Kidney glomerular epithelial cell (primary cell): ENCODE data around the gene SLC27A5.
"Not testable (repeated sequence)": the region's sequence is repeated elsewhere in the genome, so short reads cannot be mapped to it uniquely, and the experiment has no call there.

Experiments
- DNase-seq: peaks from one replicate; lab custom pipeline; 2025; lab: John Stamatoyannopoulos, UW

Gene SLC27A5

DNA sequence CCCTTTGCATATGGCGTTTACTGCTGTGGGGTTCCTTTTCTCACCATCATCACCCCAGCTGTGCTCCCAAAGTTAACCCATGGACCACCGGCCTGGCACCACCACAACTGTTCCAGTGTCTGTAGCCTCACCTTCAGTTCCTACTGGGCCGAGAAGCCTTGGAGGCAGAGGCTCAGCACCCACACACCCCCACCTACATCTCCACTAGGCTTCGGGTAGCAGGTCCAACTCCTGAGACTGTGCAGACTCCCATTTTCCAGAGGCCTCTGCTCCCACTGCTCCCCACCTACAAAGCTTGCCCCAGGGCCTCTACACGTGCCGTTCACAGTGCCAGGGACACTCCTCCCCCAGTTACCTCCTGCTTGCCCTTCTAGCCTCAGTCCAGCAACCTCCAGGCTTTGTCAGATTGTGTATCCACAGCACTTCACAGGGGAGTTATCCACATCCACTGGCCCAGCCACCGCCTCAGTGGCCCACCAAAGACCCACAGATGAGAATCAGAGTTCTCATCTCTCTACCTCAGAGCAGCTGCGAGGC, 14.1 kb downstream of the SLC27A5 start:
- no peak for DNase-seq

DNA sequence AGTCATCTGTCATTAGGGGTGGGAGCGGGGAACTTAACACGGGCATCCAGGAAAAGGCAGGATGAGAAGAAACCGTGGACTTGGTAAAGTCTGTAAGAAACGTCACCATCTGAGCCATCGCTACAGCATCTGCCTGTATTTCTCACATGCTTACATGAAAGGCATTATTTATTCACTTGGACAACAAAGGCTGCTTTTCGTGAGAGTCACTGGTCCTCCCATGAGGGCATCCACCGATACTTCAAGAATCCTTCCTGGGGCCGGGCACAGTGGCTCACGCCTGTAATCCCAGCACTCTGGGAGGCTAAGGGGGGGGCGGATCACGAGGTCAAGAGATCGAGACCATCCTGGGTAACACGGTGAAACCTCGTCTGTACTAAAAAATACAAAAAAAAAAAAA, 19.5 kb downstream of the SLC27A5 start:
- DNase-seq = no peak

DNA sequence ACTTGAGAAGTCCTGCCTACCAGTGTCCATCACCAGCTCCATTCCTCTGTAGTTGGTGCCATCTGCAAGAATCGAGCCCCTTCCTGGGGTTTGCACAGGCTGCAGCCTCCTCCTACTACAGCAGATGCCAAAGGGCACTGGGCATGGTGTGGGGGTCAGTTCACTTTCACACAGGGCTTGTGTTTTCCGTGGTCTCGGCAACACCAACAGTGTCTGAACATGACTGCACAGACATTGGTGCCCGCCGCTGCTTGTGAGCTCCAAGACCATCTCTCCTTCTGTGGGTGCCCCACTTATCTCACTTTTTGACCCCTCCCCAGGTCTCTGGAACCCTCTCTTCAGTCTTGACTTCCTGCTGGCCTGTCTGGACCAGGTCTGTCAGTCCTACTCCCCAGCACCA, 20.4 kb downstream of the SLC27A5 start:
- no peak for DNase-seq

DNA sequence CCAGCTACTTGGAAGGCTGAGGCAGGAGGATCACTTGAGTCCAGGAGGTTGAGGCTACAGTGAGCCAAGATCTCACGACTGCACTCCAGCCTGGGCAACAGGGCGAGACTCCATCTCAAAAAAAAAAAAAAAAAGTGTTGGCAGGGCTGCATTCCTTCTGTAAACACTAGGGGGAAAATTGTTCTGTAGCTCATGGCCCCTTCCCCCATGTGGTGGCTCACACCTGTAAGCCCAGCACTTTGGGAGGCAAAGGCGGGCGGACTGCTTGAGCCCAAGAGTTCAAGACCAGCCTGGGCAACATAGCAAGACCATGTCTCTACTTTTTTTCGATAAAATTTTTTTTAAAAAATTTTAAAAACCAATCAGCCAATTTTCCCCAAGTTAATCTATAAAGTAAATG, 27.4 kb downstream of the SLC27A5 start:
- not testable (repeated sequence) for DNase-seq

DNA sequence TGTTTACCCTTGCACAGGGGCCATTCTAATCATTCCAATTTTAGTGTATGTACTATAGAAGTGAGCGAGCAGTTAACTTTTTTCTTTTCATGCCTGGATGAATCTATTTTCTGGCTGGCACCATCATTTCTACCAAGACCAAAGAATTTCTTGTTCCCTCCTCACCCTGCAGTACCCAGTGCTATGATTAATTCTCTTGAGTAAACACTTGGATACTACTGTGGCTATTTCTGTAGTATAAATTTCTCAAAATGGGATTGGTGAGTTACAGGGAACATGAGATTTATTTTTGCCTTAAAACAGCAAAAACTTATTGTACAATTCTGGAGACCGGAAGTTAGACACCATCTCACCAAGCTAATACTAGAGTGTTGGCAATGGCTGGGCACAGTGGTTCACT, 28.0 kb downstream of the SLC27A5 start:
- DNase-seq = no peak

DNA sequence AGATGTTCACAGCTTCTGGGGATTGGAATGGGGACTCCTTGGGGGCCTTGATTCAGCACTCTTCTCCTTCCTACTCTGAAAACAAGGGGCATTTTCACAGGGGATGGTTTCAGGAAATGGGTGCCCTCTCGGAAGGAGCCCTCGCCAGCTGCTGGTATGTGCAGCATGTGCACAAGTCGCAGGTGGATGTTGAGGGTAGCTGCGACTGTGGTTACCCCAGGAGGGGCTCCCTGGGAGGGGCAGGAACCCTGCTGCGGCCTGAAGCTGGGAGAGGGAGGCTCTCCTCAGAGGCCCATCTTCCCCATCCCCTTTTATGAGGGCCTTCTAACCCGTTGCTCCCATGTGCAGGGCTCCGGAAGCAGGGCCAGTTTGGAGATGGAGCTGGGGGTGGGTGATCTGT, 29.4 kb downstream of the SLC27A5 start:
- no peak for DNase-seq

DNA sequence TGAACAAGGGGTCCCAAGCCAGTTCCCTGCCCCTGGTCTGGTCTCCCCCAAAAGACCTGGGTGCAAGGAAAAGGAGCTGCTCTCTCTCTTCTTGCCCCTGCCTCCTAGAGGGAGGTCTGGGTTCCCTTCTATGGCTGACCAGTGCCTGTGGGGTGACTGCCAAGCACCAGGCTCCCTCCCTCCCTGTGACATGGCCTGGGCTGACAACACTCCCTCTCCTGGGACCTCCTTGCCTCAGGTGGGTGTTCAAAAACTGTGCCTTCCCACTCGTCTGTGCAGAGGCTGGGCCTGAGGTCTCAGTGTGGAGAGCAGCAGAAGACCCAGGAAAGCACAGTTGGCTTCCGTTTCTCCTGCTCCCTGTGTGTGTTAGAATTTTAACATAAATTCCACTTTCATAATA, 31.0 kb downstream of the SLC27A5 start:
- no peak for DNase-seq

DNA sequence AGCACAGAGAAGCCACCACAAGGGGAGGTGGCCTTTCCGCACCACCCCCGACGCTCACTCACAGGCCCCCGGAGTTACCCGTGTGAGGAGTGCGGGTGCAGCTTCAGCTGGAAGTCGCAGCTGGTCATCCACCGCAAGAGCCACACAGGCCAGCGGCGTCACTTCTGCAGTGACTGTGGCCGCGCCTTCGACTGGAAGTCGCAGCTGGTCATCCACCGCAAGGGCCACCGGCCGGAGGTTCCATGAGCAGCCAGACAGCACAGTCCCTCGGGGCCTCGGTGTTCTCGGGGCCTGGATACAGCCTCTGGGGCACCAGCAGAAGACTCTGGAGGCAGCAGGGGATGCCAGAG, 31.3 kb downstream of the SLC27A5 start:
- DNase-seq = no peak

DNA sequence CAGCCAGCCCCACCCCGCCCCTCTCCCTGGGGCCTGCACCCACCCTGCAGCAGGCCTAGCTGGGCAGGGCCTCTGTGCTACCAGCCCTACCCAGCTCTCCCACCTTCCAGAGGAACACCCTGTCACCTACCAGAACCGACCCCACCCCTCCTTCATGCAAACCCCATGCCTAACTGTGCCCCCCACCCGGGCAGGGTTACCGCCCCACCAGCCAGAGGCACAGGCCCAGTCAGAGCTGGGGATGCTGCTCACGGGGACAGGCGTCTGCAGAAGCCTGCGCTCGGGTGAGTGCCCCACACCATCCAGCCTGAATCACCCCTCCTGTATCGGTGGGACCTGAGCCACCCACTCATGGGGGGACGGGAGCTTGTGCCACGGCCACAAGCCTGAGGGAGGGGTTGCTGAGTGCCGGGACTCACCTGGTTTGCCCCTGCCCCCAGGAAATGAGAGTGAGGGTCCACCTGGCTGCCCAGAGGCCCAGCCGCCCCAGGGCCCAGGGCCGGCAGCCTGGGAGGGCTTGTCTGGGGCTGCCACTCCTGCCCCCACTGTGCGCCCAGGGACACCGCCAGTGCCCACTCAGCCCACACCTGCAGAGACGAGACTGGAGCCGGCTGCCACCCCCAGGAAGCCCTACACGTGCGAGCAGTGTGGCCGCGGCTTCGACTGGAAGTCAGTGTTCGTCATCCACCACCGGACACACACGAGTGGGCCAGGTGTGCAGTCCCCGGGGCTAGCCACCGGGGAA, 31.9 kb downstream of the SLC27A5 start:
- DNase-seq = no peak

DNA sequence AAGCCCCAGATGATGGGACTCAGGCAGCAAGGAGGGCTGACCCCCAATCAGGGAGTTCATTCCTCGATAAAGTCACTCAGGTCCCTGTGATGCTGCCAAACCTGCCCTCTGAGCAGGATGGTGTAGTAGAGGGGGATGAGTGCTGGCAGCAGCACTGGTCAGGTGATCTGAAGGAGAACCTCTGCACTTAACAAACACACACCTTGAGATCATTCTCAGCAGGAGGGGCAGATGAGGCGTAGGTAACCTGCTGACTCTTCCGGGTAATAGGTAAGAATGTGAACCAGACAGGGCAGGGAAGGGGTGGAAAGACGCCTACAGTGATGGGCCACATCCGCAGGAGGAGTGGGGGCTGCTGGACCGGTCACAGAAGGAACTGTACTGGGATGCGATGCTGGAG, 32.5 kb downstream of the SLC27A5 start:
- DNase-seq = no peak

DNA sequence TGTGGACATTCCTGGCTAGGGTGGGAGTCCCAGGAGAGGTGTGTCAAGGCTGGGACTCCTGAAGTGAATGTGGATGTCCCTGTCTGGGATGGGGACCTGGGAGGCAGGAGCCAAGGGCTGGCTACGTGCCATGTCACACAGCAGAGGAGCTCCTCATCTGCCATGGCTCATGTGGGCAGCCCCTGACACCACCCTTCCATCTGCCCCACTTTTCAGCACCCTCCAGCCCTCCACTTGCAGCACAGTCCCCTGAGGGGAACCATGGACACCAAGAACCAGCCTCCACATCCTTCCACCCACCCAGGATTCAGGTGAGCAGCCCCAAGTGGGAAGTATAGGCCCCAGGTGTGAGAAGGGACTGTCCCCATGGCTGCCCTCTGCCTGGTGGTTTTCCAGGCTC, 33.9 kb downstream of the SLC27A5 start:
- no peak for DNase-seq

DNA sequence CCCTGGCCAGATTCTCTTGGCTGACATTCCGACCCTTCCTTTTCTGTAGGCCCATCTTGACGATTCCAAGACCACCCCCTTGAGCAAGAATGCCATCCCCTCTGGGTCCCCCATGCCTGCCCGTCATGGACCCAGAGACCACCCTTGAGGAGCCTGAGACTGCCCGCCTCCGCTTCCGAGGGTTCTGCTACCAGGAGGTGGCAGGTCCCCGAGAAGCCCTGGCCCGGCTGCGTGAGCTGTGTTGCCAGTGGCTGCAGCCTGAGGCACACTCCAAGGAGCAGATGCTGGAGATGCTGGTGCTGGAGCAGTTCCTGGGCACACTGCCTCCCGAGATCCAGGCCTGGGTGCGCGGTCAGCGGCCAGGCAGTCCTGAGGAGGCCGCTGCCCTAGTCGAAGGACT, 34.7 kb downstream of the SLC27A5 start:
- DNase-seq = no peak

DNA sequence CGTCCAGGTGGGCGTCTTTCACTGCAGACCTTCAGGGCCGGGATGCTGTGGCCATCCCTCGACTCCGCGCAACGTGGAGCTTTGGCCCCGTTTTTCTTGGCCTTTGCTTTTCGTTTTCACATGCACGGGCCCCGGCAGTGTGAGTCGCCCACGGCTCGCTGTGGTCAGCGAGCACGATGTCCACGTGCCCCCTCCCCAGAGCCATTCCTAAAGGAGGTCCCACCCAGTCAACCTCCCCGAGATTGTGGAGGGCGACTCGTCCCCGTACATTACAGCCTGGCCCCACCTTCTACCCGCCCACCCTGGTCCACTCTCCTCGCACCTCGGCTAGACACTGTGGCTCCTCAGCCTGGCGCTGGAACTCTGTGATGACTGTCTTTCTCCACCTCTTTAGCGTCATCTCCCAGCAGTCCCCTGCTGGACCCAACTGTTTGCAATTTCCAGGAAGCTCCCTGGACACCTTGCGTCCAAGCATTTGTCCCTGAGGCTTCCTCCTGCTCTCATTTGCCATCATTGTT, 35.2 kb downstream of the SLC27A5 start:
- DNase-seq = no peak

DNA sequence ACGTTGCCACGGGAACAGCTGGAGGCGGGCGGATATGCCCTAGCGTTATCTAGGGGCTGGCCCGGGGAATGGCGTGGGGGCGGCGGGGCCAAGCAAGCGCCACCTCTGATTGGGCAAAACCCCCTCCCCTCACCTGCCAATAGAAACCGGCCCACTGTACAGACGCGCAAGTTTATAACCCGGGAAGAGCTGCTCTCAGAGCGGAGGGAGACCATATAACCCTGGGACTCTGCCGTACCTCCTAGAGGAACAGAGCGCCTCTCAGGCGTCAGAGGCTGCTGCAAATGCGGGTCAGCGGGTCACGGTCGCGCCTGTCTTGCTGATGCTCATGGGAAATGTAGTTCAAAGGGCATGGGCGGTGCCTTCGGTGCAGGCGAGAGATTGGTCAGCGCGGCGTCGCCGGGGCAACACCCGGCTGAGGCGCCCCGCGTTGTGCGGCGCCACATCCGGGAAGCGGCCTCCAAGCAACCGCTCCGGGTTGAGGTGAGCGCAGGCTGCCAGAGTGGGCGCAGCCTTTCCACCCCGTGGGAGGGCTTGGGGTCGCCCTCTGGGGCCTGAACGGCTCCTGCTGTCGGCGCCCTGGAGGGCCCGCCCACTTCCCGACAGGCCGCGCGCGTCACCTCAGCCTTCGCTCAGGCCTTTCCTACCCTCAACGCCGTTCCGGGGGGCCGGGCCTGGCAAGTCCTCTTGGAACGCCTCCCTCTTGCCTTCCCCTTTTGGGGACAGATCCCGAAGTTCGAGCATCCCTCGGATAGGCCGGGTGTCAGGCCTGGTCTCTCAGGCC, 35.9 kb downstream of the SLC27A5 start, which contains the start of gene ZNF446:
TSS of gene ZNF446 (plus strand) at position 639 of the 784 bp plus-strand sequence. CDS start 867 bp downstream, outside the sequence.
- peak; percentile 96 for DNase-seq

DNA sequence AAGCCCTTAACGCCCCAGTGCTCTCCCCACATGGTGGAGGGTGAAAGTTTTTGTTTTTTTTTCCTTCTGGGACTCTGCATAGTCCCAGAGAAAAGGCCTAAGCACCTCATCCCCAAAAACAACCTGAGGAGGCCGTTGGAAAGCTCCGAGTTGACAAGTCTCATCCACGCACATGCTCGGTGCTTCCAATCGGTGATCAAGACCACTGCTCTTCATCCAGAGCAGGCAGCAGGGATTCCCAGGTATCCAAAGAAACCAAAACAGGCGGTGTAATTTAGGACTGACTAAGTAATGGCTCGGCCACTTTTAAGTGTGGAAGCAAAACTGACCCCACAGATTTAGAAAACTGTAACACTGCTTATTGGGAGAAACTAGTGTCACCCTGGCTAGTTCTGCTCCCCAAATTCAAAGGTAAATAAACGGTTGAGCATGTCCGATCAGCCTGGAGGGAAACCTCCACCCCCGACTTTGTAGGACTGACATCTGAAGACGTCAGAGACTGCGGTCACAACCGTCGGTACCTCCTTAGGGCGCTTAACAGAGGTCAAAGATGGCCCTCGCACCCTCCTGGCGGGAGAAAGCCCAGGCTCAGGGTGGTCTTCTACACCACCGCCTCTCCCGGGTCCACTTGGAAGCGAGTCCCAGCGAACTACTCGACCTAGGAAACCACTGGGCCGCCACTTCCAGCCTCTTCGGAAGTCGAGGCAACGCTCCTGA, 36.6 kb downstream of the SLC27A5 start:
- no peak for DNase-seq

DNA sequence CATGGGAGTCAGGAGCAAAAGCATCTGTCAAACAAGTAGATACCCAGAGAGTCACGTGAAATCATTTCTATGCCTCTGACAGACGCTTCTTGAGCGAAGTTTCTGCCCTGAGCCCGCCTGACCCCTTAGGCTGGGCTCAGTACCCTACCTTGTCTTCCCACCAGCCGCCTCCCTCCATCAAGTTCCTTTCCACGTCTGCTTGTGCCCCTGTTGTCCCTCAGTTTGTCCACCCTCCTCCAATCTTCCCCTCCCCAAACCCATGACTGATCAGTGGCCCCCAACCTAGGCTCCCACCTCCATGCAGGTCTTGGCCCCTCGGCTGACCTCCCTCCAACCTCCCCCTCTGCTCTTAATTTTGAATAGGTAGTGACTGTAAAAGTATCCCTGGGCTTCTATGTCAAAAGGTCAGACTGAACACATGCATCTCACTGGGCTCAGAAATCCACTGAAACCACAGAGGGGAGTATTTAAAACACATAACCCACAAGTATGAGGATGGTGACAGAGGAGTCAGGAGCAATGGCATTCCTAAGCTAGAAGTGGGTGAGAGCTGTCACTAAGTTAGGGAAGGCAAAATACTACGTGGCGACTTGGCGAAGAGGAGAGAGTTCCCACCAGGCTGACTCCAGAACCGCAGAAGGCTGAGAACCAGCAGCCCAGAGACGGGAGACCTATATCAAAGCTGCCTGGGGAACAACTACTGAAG, 37.3 kb downstream of the SLC27A5 start:
- peak; percentile 78 for DNase-seq

DNA sequence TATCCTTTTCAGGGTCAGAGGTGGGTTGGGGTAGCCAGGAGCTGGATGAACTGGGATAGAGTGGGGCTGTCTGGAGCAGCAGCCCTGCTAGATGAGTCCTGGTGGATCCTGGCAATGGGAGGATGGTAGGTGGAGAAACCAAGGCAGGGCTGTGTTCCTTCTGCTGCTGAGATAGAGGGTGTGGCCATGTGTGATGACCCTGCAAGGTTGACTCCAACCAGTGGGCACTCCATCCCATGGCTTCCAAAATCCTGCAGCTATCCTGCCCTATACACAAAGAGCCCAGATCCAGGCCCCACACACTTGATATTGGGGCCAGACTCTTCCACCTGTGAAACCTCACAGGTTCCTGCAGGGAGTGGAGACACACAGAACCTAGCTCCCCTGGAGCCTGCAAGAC, 38.0 kb downstream of the SLC27A5 start:
- DNase-seq = no peak

DNA sequence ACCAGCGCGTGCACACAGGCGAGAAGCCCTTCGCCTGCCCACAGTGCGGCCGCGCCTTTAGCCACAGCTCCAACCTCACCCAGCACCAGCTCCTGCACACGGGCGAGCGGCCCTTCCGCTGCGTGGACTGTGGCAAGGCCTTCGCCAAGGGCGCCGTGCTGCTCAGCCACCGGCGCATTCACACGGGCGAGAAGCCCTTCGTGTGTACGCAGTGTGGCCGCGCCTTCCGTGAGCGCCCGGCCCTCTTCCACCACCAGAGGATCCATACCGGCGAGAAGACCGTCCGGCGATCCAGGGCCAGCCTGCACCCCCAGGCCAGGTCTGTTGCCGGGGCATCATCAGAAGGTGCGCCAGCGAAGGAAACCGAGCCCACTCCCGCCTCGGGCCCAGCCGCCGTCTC, 40.1 kb downstream of the SLC27A5 start:
- no peak for DNase-seq

DNA sequence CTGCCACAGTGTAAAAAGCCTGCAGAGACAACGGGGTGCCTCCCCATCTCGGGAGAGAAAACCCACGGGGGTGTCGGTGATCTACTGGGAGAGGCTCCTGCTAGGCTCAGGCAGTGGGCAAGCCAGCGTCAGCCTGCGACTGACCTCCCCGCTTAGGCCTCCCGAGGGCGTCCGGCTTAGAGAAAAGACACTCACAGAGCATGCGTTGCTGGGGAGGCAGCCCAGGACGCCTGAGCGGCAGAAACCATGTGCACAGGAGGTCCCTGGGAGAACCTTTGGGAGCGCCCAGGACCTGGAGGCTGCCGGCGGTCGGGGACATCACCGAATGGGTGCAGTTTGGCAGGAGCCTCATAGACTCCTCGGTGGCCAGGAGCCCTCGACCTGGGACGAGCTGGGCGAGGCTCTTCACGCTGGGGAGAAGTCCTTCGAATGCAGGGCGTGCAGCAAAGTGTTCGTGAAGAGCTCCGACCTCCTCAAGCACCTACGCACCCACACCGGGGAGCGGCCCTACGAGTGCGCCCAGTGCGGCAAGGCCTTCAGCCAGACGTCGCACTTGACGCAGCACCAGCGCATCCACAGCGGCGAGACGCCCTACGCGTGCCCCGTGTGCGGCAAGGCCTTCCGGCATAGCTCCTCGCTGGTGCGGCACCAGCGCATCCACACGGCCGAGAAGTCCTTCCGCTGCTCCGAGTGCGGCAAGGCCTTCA, 40.8 kb downstream of the SLC27A5 start:
- DNase-seq = not testable (repeated sequence)

DNA sequence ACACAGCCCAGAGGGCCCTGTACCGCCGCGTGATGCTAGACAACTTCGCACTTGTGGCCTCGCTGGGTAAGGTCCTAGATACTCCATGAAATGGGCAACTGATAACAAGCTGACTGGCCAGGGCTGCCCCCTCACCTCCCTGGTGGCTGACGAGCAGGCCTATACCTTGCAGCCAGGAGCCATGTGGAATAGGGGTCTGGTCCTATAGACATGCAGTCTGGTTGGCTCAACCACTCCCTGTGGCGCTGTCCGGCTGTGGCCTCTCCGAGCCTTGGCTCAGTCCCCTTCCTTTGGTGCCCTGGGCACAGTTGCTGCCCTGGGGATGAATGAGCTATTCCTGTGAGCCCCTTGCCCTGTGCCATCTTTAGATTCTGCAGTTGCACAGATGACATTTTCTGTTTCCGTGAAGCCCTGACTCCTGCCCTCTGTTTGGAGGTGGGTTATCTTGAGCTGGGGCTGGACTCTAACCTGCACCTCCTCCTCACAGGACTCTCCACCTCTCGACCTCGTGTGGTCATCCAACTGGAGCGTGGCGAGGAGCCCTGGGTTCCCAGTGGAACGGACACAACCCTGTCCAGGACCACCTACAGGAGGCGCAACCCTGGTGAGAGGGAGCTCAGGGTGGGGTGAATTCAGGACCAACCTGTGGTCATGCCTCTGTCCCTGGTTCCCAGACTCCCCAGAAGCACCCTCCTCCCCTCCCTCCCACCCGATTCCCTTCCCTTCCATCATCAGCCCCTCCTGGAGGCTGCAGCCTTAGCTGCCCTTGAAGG, 42.4 kb downstream of the SLC27A5 start:
- no peak for DNase-seq
